GM12891 (cell line): ENCODE results near the gene ZNF573.

Source experiments
- DNase-seq: peaks from one replicate; pipeline ENCODE4 v3.0.0; 2011; ENCODE audit warnings: low spot score; ENCODE audit not compliant: insufficient read length
- FAIRE-seq: peaks from 2 replicates; lab custom pipeline; 2011; peaks lifted over from hg19 to GRCh38; lab: Jason Lieb, UNC
- PAX5 ChIP-seq: IDR thresholded peaks from 2 replicates; pipeline ENCODE4 v1.6.1; 2011; ENCODE audit warnings: low read length, moderate library complexity, mild to moderate bottlenecking; ENCODE audit not compliant: insufficient read depth, severe bottlenecking
- POLR2A ChIP-seq: IDR thresholded peaks from 2 replicates; pipeline ENCODE4 v1.6.1; 2011; ENCODE audit warnings: low read depth, low read length, control low read depth
- POLR2AphosphoS5 ChIP-seq: IDR thresholded peaks from 2 replicates; pipeline ENCODE4 v1.6.1; 2011; ENCODE audit warnings: low read depth, low read length, control low read depth
- POU2F2 ChIP-seq: IDR thresholded peaks from 2 replicates; pipeline ENCODE4 v1.6.1; 2011; ENCODE audit warnings: low read depth, mild to moderate bottlenecking, control low read depth, low read length, moderate library complexity
- SPI1 ChIP-seq: IDR thresholded peaks from 2 replicates; pipeline ENCODE4 v1.6.1; 2011; ENCODE audit warnings: low read depth, low read length, control low read depth
- TAF1 ChIP-seq: IDR thresholded peaks from 2 replicates; pipeline ENCODE4 v1.6.1; 2011; ENCODE audit warnings: low read depth, low read length, control low read depth

ZNF573 gene

GRCh38 chr19:37695144-37695899, 84.1 kb downstream of the ZNF573 start:
- FAIRE-seq (no peak), DNase-seq (no peak)
- TF ChIP-seq POLR2AphosphoS5 (no peak), PAX5 (no peak), POU2F2 (no peak), TAF1 (no peak), POLR2A (no peak), SPI1 (no peak)

GRCh38 chr19:37692956-37693620, 86.3 kb downstream of the ZNF573 start:
- no peak for FAIRE-seq

GRCh38 chr19:37691881-37692504, 87.4 kb downstream of the ZNF573 start:
- TF ChIP-seq TAF1 (no peak), SPI1 (no peak), POU2F2 (no peak), PAX5 (no peak), POLR2AphosphoS5 (no peak), POLR2A (no peak)
- FAIRE-seq (peak; percentile 92), DNase-seq (peak; percentile 49)

More at GRCh38 chr19:37692956-37693620, 86.3 kb downstream of the ZNF573 start:
- no peak for DNase-seq
- no peak for TF ChIP-seq SPI1
- TF ChIP-seq TAF1 = no peak
- no peak for TF ChIP-seq POU2F2
- no peak for TF ChIP-seq POLR2AphosphoS5
- TF ChIP-seq PAX5 = no peak
- TF ChIP-seq POLR2A = no peak
